Panc1 (cell line): ENCODE results near the gene USP38.

Experiments used
- CTCF ChIP-seq: fragments of 450-650 bp; IDR thresholded peaks from 2 replicates; pipeline ENCODE4 v1.5.1; 2017; ENCODE audit warnings: mild to moderate bottlenecking
- POLR2AphosphoS5 ChIP-seq: IDR thresholded peaks from 2 replicates; pipeline ENCODE4 v1.6.1; 2012; ENCODE audit warnings: mild to moderate bottlenecking, low read depth, low read length, moderate library complexity
- SIN3A ChIP-seq: IDR thresholded peaks from 2 replicates; pipeline ENCODE4 v1.6.1; 2012; ENCODE audit warnings: low read depth, mild to moderate bottlenecking, low read length, moderate library complexity, borderline replicate concordance; ENCODE audit not compliant: insufficient read depth

- TF ChIP-seq CTCF (no peak), POLR2AphosphoS5 (no peak), SIN3A (no peak)
Observed at GRCh38 chr4:143186212-143186611, 1.5 kb downstream of the USP38 start.
